CD4-positive, alpha-beta T cell treated with Interleukin-15 for 4 hours (primary cell): ENCODE data around the gene IFT52.

ENCODE experiments used
- DNase-seq: peaks from one replicate; pipeline ENCODE4 v3.0.0-alpha.2; 2020; ENCODE audit warnings: low spot score

The IFT52 gene

GRCh38 chr20:43590392-43591303 lies at the start of gene IFT52:
Gene IFT52 (plus strand): TSS chr20:43590937. CDS start chr20:43594699, 3,762 bp downstream.
- DNase-seq, result peak; percentile 86

GRCh38 chr20:43541214-43541613 lies 49.5 kb upstream of the IFT52 start:
- no peak for DNase-seq

DNA sequence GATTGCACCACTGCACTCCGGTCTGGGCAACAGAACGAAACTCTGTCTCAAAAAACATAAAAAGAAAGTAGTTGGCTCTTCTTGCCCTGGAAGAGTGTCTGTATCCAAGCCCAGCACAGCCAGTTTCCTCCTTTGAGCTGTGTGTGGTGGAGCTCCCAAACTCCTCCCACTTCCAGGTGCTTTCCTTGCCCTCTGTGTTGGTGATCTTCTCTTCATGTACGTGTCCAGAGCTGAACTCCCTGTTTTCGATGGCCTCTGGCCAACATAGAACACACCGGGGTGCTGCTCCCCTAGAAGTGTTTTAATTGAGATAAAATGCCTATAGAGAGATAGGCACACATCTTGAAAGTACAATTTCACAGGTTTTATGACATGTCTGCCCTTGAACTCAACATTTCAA lies 48.6 kb upstream of the IFT52 start:
- no peak for DNase-seq

GRCh38 chr20:43542674-43543073 lies 48.1 kb upstream of the IFT52 start:
- no peak for DNase-seq

- DNase-seq, result no peak
Observed at GRCh38 chr20:43543138-43543537, 47.6 kb upstream of the IFT52 start.

- no peak for DNase-seq
Observed at GRCh38 chr20:43544501-43544900, 46.2 kb upstream of the IFT52 start.

GRCh38 chr20:43545837-43546578 lies 44.7 kb upstream of the IFT52 start:
- no peak for DNase-seq

DNA sequence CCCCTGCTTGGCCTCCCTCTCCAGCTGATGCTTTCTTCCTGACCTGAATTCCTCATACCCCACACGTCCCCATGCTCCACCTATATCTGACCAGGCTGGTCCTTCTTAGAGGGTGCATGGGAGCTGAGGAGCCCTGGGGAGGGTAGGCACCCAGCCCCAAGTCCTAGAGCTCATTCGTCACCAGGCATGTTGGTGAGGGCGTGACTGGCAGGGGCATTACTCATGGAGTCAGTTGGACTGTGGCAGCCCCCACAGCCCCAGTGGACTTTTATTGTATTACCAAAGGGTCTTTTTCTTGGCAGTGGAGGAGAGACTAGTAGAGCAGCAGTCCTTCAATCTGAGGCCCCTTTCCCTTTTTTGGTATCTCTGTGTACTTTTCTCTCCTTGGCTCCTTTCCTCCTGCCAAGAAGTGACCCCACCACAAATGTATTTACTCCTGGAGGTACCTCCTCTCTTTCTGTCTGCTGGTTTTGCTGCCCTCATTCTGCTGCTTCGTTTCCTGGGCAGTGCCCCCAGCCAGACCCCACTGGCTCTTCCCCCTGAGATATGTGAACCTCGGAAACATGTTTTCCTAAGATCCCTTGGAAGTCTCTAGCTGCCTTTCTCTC lies 42.4 kb upstream of the IFT52 start:
- no peak for DNase-seq

- no peak for DNase-seq
Observed at GRCh38 chr20:43549416-43550065, 41.2 kb upstream of the IFT52 start.

DNA sequence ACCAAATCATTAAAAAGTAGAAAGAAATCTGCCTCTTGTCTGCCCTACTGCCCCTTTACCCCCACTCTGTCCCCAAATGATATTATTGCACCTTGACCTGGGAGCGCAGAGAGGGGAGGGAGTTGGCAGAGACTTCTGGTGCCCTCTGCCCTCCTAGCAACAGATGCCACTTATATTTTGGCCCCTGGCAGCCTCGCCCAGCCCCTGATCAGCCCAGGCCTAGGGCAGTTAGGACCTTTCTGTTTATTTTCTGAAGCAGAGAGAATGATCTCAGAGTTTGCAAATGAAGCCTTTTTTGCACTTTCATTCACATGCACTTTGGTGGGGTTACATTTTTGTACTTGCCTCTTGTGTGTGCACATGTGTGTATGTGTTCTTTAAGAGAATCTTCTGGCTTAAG lies 40.3 kb upstream of the IFT52 start:
- no peak for DNase-seq

DNA sequence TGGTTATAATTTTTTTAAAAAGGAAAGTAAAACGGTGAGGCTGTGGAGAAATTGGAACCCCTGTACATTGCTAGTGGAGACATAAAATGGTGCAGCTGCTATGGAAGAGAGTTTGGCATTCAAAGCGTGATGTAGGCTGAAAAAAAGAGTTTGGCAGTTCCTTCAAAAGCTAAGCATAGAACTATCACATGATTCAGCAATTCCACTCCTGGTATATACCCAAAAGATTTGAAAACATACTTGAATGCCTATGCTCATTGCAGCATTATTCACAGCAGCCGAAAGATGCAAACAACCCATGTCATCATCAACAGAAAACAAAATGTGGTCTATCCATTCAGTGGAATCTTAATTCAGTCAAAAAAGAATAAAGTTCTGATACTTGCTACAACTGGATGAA lies 36.4 kb upstream of the IFT52 start:
- DNase-seq, result no peak

DNA sequence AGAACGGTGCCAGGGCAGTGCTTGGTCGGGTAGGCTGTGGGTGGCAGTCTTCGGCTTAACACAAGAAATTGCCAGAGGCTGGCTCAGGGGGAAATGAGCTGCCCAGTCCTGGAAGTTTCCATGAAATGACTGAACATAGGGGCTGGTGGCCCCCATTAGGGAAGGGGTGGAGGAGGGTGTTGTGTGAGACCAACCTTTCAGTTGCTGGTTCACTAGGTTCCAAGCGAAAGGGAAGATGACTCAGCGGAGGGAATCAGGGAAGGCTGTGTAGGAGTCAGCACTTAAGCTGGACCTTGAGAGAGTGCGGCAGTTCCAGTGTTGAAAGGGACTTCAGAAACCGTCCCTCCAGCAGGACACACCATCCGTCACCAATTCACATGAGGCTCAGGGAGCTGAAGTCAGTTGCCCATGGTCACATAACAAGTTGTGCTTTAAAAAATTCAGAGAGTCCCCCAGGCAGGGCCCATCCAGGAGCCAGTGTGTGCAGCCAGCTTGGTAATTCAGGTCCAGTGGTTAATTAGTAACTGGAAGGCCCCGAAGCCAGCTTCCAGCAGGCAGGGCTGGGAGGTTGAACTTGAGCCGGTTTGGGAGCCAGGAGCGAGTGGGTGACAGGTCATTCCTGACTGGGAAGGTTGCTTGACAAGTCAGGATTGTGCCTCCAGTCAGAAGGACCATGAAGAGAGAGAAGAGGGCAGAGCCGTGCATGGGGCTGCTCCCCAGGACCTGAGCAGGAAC lies 32.2 kb upstream of the IFT52 start, which contains the start of gene SGK2:
Gene SGK2, plus strand, starts transcription at position 616 of the 735 bp plus-strand sequence. CDS start 7,469 bp downstream, outside the sequence.
- no peak for DNase-seq

DNA sequence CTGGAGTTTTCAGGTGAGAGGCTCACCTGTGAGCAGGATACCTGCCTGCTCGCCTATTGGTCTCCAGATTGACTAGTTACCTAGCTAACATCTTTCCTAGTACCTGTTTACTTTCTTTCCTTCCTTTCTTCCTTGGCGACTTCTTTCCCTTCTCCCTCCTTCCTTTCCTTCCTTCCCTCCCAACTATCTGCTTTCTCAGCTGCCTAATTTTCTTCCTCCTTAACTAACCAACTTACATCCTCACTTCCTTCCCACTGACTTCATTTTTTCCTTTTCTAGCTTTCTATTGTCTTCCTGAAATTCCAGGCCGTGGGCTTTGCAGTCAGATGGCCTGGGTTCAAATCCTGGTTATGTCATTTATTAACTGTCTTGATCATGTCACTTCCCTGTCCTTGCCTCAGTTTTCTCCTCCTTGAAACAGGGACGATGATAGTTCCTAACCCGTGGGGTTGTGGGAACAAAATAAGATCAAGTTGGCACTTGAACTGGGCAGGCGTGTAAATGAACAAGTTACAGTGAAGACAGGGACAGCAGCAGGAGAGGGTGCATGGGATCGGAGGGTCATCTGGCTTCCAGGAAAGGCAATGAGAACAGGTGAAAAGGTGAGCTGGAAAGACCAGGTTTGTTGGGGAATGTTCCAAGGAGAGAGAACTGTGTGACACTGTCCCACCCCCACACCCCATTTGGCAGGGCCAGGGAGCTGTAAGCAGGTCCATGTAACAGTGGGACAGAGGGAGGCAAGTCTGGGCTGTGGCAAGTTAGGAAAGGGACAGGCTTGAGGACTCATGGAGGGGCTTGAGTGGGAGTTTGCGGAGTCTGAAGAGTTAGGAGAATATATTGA lies 31.4 kb upstream of the IFT52 start:
- no peak for DNase-seq

DNA sequence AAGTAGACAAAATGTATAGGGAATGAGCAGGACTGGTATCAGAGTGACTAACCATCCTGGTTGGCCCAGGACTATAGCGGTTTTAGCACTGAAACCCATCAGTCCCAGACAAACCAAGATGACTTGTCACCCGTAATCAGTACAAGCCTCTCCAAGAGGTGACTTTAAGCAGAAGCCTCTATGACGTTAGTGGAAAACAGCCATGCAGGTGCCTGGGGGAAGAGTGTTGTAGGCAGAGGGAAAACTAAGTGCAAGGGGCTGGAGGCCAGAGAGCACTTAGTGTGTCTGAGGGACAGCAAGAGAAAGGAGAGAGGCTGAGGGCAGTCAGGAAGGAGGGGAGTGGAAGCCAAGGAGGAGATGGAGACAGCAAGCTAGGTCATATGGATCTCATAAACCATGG lies 29.8 kb upstream of the IFT52 start:
- DNase-seq, result no peak

GRCh38 chr20:43563429-43563828 lies 27.3 kb upstream of the IFT52 start:
- no peak for DNase-seq

DNA sequence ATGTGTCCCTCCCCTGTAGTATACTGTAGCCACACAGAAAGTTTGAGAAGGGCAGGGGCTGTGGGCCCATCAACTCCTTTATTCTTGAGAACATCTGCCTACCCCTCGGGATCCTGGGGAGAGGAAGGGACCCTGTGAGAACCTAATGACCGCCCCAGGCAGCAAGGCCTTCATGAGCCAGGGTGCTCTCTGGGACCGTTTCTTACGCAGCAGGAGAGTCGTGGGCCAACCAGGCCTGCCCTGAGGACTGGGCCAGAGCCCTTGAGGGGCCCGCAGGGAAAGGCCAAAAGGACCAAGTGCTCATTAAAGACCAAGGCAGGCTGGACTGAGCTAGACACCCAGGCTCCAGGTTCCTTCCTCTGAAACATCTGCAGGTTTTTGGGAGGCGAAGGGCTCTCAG lies 26.7 kb upstream of the IFT52 start:
- DNase-seq, result no peak

DNA sequence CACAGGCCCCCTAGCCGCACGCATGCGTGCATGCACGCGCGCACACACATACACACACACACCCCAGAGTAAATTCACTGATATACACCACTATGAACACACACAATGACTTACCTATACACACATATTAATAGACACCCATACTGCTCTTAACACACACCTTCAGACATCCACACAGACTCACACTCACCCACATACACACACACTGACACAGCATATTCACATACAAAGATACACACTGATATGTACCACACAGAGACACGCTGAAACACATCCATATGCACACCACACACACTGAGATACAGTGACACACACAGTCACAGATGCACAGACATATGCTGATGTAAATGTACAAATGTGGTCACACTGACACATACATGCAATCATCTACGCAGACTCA lies 26.3 kb upstream of the IFT52 start:
- no peak for DNase-seq

- DNase-seq, result no peak
Observed at GRCh38 chr20:43564993-43565757, 25.6 kb upstream of the IFT52 start.

GRCh38 chr20:43565758-43566104 lies 25.0 kb upstream of the IFT52 start:
- DNase-seq, result no peak

DNA sequence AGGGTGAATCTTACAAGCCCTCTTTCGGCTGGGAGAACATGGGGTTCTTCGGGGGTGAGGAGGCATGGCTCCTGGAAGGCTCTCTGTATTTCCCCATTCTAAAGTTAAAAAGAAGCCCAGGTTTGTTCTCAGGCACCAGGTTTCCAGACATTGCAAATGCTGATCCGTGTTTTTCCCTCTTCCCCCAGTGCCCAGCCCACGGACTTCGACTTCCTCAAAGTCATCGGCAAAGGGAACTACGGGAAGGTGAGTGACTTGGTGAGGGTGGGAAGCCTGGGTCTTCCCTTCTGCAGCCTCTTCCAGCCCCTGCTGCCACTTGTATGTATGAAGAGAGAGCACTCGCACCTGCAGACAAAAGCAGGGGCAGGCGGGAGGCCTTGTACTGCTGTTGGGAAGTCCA lies 23.3 kb upstream of the IFT52 start:
- no peak for DNase-seq
